HCT116 (cell line): ENCODE results near the gene HNRNPAB. TPM values are rescaled to one million over a fixed set of nuclear protein-coding genes. Genes with fewer than 3 reads are reported as not detected.

Source experiments
- ATAC-seq: fragments of 200-7000 bp; cut with Tn5 transposase; 2 replicates; pipeline ENCODE4 v1.9.1; 2020; ENCODE audit warnings: mild to moderate bottlenecking, moderate library complexity
- BruUV-seq: library from RNA; stranded (reverse); fragments of 400-500 nt; replicated peaks from 2 replicates; lab custom pipeline; 2021; lab: Mats Ljungman, UMichigan
- CTCF ChIA-PET: fragments of 300-600 bp; sonication (Branson Sonifier 250); formaldehyde crosslinking; loops from one replicate; lab custom pipeline; 2021; ENCODE audit warnings: antibody characterized with exemption; lab: Charles Lee
- POLR2A ChIA-PET: fragments of 300-600, 350-600 bp; sonication (Branson Sonifier 250); formaldehyde crosslinking; loops from one replicate; lab custom pipeline; 2021; ENCODE audit warnings: antibody characterized with exemption; lab: Charles Lee
- RAD21 ChIA-PET, 2 experiments: fragments of 300-600 bp; sonication (Branson Sonifier 250); formaldehyde crosslinking; loops; one replicate each; lab custom pipeline; 2023; ENCODE audit warnings: low total read pairs in 2 of 2; ENCODE audit not compliant: uncharacterized antibody in 2 of 2, unreplicated experiment in 2 of 2, low non-redundant PET in 1 of 2; lab: Charles Lee
- DNase-seq: peaks from one replicate; pipeline ENCODE4 v3.0.0-alpha.2; 2010; ENCODE audit warnings: low read depth, low spot score
- H2AFZ ChIP-seq: fragments of 200-600 bp; shearing (Covaris generic), sonication (generic); 2 replicates; pipeline ENCODE4 v1.6.1; 2017; ENCODE audit warnings: low read depth, mixed run types, mixed read lengths, antibody characterized with exemption, low read length; ENCODE audit not compliant: poor library complexity, severe bottlenecking
- H3K27ac ChIP-seq: 2 replicates; pipeline ENCODE4 v1.5.1; 2012; ENCODE audit warnings: low read depth, low read length
- H3K27me3 ChIP-seq: fragments of 200-600 bp; sonication (generic); 2 replicates; pipeline ENCODE4 v1.6.1; 2016; ENCODE audit warnings: mixed run types, low read length, mixed read lengths; ENCODE audit not compliant: insufficient read depth
- H3K36me3 ChIP-seq, 2 experiments: fragments of 200-500 bp in 1 of 2; fragments of 200-600 bp in 1 of 2; sonication (Bioruptor generic) in 1 of 2; sonication (generic) in 1 of 2; 2 replicates each; pipeline versions ENCODE4 v1.5.1 to v1.6.1; 2014 to 2016; ENCODE audit warnings: low read length in 2 of 2, inconsistent platforms in 1 of 2, mixed read lengths in 1 of 2, mixed run types in 1 of 2; ENCODE audit not compliant: insufficient read depth in 2 of 2, control insufficient read depth in 1 of 2
- H3K4me1 ChIP-seq, 2 experiments: fragments of 200-600 bp in 1 of 2; sonication (generic) in 1 of 2; 2 replicates each; pipeline versions ENCODE4 v1.5.1 to v1.6.1; 2012 to 2017; ENCODE audit warnings: low read length in 2 of 2, inconsistent platforms in 1 of 2, mild to moderate bottlenecking in 1 of 2, mixed read lengths in 1 of 2, mixed run types in 1 of 2, moderate library complexity in 1 of 2; ENCODE audit not compliant: insufficient read depth in 2 of 2, control insufficient read depth in 1 of 2
- H3K4me2 ChIP-seq: fragments of 200-600 bp; sonication (generic); 2 replicates; pipeline ENCODE4 v1.6.1; 2017; ENCODE audit warnings: mixed run types, low read length, mixed read lengths
- H3K4me3 ChIP-seq, 2 experiments: fragments of 200-600 bp in 1 of 2; sonication (generic) in 1 of 2; replicated peaks in 1 of 2; 2 replicates each; pipeline ENCODE4 v1.5.1; 2011 to 2016; ENCODE audit warnings: low read length in 2 of 2, control low read depth in 1 of 2, low read depth in 1 of 2, mild to moderate bottlenecking in 1 of 2, mixed read lengths in 1 of 2, mixed run types in 1 of 2
- H3K79me2 ChIP-seq: fragments of 200-600 bp; sonication (generic); 2 replicates; pipeline ENCODE4 v1.6.1; 2017; ENCODE audit warnings: mild to moderate bottlenecking, mixed run types, low read length, moderate library complexity, mixed read lengths; ENCODE audit not compliant: insufficient read depth
- H3K9ac ChIP-seq: fragments of 200-600 bp; sonication (generic); 2 replicates; pipeline ENCODE4 v1.6.1; 2016; ENCODE audit warnings: low read length, mixed read lengths
- H3K9me2 ChIP-seq: fragments of 200-600 bp; sonication (generic), shearing (Covaris generic); 2 replicates; pipeline ENCODE4 v1.6.1; 2017; ENCODE audit warnings: mixed run types, mild to moderate bottlenecking, moderate library complexity; ENCODE audit not compliant: insufficient read depth
- H3K9me3 ChIP-seq, 2 experiments: fragments of 200-500 bp in 1 of 2; fragments of 200-600 bp in 1 of 2; sonication (Bioruptor generic) in 1 of 2; sonication (generic) in 1 of 2; 2 replicates each; pipeline ENCODE4 v1.6.1; 2014 to 2017; ENCODE audit warnings: low read length in 2 of 2, mixed read lengths in 2 of 2, inconsistent platforms in 1 of 2, low read depth in 1 of 2, mild to moderate bottlenecking in 1 of 2, mixed run types in 1 of 2, moderate library complexity in 1 of 2; ENCODE audit not compliant: control insufficient read depth in 1 of 2, insufficient read depth in 1 of 2
- H4K20me1 ChIP-seq: fragments of 200-600 bp; sonication (generic), shearing (Covaris generic); 2 replicates; pipeline ENCODE4 v1.6.1; 2017; ENCODE audit warnings: mixed run types, mild to moderate bottlenecking, moderate library complexity; ENCODE audit not compliant: insufficient read depth
- CTCF ChIP-seq, 3 experiments: fragments of 200-600 bp in 1 of 3; sonication (generic) in 1 of 3; IDR thresholded peaks in 2 of 3; conservative IDR thresholded peaks in 1 of 3; 2 replicates each; pipeline ENCODE4 v1.5.1; 2012 to 2017; ENCODE audit warnings: low read depth in 2 of 3, low read length in 2 of 3, antibody characterized with exemption in 1 of 3, borderline replicate concordance in 1 of 3, control low read depth in 1 of 3, mild to moderate bottlenecking in 1 of 3, mixed read lengths in 1 of 3, mixed run types in 1 of 3, moderate library complexity in 1 of 3; ENCODE audit not compliant: insufficient read depth in 1 of 3
- REST ChIP-seq: IDR thresholded peaks from 2 replicates; pipeline ENCODE4 v1.6.1; 2012; ENCODE audit warnings: low read depth
- SIN3A ChIP-seq: IDR thresholded peaks from 2 replicates; pipeline ENCODE4 v1.6.1; 2012; ENCODE audit warnings: low read depth
- ZNF274 ChIP-seq: fragments of 200-500 bp; sonication (Bioruptor generic); IDR thresholded peaks from 2 replicates; pipeline ENCODE4 v1.6.1; 2014; ENCODE audit warnings: mild to moderate bottlenecking, low read depth, low read length, inconsistent platforms
- intact Hi-C: fragments of 100-400 bp; cut with micrococcal nuclease; formaldehyde crosslinking; loops from 2 replicates; pipeline ENCODE4 v1.10.0; 2022
- total RNA-seq: library from RNA; stranded (reverse); gene quantifications from one replicate; pipeline ENCODE4 v1.2.1, GENCODE V29; 2021; ENCODE audit not compliant: unreplicated experiment

HNRNPAB gene
- total RNA-seq, 1 experiment from 2014 or later: 273 TPM

- TF ChIP-seq REST: no peak
Measured at GRCh38 chr5:178256746-178257145, 52.4 kb downstream of the HNRNPAB start (continued).

- Histone ChIP-seq H3K27me3 (no peaks in the 10 kb centered on the region), H3K4me1 (no peaks in the 10 kb centered on the region), H2AFZ (no peak overlapping the region), H3K4me3 (no peak overlapping the region), H3K4me2 (no peak overlapping the region), H3K9me2 (no peaks in the 10 kb centered on the region), H4K20me1 (no peaks in the 10 kb centered on the region), H3K9ac (no peak overlapping the region), H3K79me2 (no peaks in the 10 kb centered on the region), H3K9me3 (no peaks in the 10 kb centered on the region), H3K36me3 (no peaks in the 10 kb centered on the region), H3K27ac (no peak overlapping the region)
- intact Hi-C loops: no loop called here
- ChIA-PET RAD21 (no interaction called here), POLR2A (no interaction called here), CTCF (no interaction called here)
- no peak for DNase-seq
- ATAC-seq: no peak
- TF ChIP-seq ZNF274 (no peak), SIN3A (no peak), CTCF (IDR thresholded peaks at IDR 0.05 in 2 of 3, conservative IDR thresholded peaks at IDR 0.05 in 1 of 3; ENCODE audit: borderline replicate concordance in 1 of 3, insufficient read depth in 1 of 3, low read depth in 2 of 3, low read length in 2 of 3) (no peak)
- no TSS peak for BruUV-seq
Measured at GRCh38 chr5:178257650-178258049, 53.3 kb downstream of the HNRNPAB start.
